SK-N-MC (cell line): Measurements from ENCODE around the gene LORICRIN.

Source experiments
- EZH2 ChIP-seq: fragments of 200-600 bp; sonication (generic); IDR thresholded peaks from one replicate; pipeline ENCODE4 v1.6.1; 2017; ENCODE audit warnings: antibody characterized with exemption
- FOXP2 ChIP-seq: optimal IDR thresholded peaks from 2 replicates; pipeline ENCODE3; 2011; ENCODE audit warnings: mild to moderate bottlenecking, moderate library complexity; ENCODE audit not compliant: insufficient read depth; ENCODE audit errors: extremely low read length, control extremely low read depth
- POLR2AphosphoS5 ChIP-seq: IDR thresholded peaks from 2 replicates; pipeline ENCODE4 v1.6.1; 2012; ENCODE audit warnings: mild to moderate bottlenecking, low read depth, low read length, borderline replicate concordance

DNA sequence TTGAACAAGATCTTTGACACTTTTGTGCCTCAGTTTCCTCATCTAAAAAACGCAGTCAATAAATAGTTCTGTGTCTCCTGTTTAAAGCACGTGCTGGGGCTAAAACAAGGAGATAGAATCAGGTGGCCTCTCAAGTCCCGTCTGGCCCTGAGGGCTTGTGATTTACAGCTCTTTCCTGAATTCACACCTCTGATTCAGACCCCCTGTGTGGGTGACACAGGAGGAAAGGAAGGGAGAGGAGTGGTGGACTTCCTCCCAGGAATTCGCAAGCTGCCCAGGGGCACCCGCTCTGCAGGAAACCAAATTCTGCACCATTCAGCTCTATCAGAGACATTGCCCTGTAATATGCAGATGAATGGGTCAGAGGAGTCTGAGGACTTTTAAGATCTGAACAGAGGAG, 47.3 kb upstream of the LORICRIN start:
- TF ChIP-seq POLR2AphosphoS5 (no peak), EZH2 (no peak), FOXP2 (no peak)
